Body of pancreas (tissue), 4 donors: ENCODE data around the gene RAPGEF4.

Source experiments
- CTCF ChIP-seq, 7 experiments: fragments of 450-650 bp in 4 of 7; fragments of 200-600 bp in 3 of 7; sonication (generic) in 3 of 7; IDR thresholded peaks; one replicate each; pipeline ENCODE4 v1.5.1; 2016 to 2019; ENCODE audit warnings: antibody characterized with exemption in 7 of 7
- POLR2A ChIP-seq, 3 donors: fragments of 450-650 bp; IDR thresholded peaks; one replicate each; pipeline ENCODE4 v1.6.1; 2016; ENCODE audit warnings: antibody characterized with exemption in 3 of 3, mild to moderate bottlenecking in 2 of 3

GRCh38 chr2:172900871-172901270 is 165.2 kb downstream of the RAPGEF4 start:
- no peak for TF ChIP-seq CTCF (IDR thresholded peaks at IDR 0.05)
- no peak for TF ChIP-seq POLR2A (IDR thresholded peaks at IDR 0.05)
